SK-N-SH (cell line): ENCODE measurements around the gene PXMP4. TPM values are rescaled to one million over a fixed set of nuclear protein-coding genes. Genes with fewer than 3 reads are reported as not detected.

ENCODE experiments used
- CTCF ChIA-PET: fragments of 300-600, 350-600 bp; formaldehyde crosslinking; extraction: SDS; loops from one replicate; lab custom pipeline; 2021; lab: Yijun Ruan, JAX
- POLR2A ChIA-PET: fragments of 350-600 bp; sonication (Branson Sonifier 250); formaldehyde crosslinking; extraction: SDS; loops from one replicate; lab custom pipeline; 2020; ENCODE audit warnings: antibody characterized with exemption, inconsistent platforms; lab: Yijun Ruan, JAX
- DNase-seq: peaks from one replicate; pipeline ENCODE4 v3.0.0; 2012
- H2AFZ ChIP-seq: fragments of 200-600 bp; sonication (generic); 2 replicates; pipeline ENCODE4 v1.8.1; 2016; ENCODE audit warnings: antibody characterized with exemption, mild to moderate bottlenecking, low read depth
- H3F3A ChIP-seq: fragments of 200-600 bp; sonication (generic); replicated peaks from 2 replicates; pipeline ENCODE3; 2016; ENCODE audit warnings: antibody characterized with exemption, mild to moderate bottlenecking; ENCODE audit not compliant: insufficient read depth
- H3K27ac ChIP-seq, 2 experiments: fragments of 200-500 bp in 1 of 2; fragments of 200-600 bp in 1 of 2; sonication (Bioruptor generic) in 1 of 2; sonication (generic), shearing (Covaris generic) in 1 of 2; 2 replicates each; pipeline versions ENCODE4 v1.5.1 to v1.6.1; 2014 to 2016; ENCODE audit warnings: low read depth in 2 of 2, inconsistent platforms in 1 of 2, low read length in 1 of 2, mild to moderate bottlenecking in 1 of 2, mixed read lengths in 1 of 2
- H3K27me3 ChIP-seq: fragments of 200-600 bp; sonication (generic), shearing (Covaris generic); 2 replicates; pipeline ENCODE4 v1.6.1; 2016; ENCODE audit warnings: mixed run types; ENCODE audit not compliant: insufficient read depth
- H3K36me3 ChIP-seq, 2 experiments: fragments of 200-500 bp in 1 of 2; fragments of 200-600 bp in 1 of 2; sonication (Bioruptor generic) in 1 of 2; sonication (generic) in 1 of 2; replicated peaks in 1 of 2; 2 replicates each; pipeline versions ENCODE3 to v1.5.1; 2014 to 2016; ENCODE audit warnings: low read length in 1 of 2, mild to moderate bottlenecking in 1 of 2; ENCODE audit not compliant: insufficient read depth in 2 of 2, control insufficient read depth in 1 of 2
- H3K4me1 ChIP-seq, 2 experiments: fragments of 200-500 bp in 1 of 2; fragments of 200-600 bp in 1 of 2; sonication (Bioruptor generic) in 1 of 2; sonication (generic), shearing (Covaris generic) in 1 of 2; 2 replicates each; pipeline versions ENCODE4 v1.5.1 to v1.6.1; 2014 to 2016; ENCODE audit warnings: low read depth in 1 of 2, low read length in 1 of 2, mixed run types in 1 of 2; ENCODE audit not compliant: insufficient read depth in 2 of 2, control insufficient read depth in 1 of 2
- H3K4me2 ChIP-seq: fragments of 200-600 bp; sonication (generic), shearing (Covaris generic); 2 replicates; pipeline ENCODE4 v1.6.1; 2017; ENCODE audit warnings: mixed run types
- H3K4me3 ChIP-seq, 2 experiments: fragments of 200-500 bp in 1 of 2; fragments of 200-600 bp in 1 of 2; sonication (Bioruptor generic) in 1 of 2; sonication (generic), shearing (Covaris generic) in 1 of 2; 2 replicates each; pipeline versions ENCODE4 v1.5.1 to v1.8.1; 2014 to 2016; ENCODE audit warnings: low read depth in 2 of 2, inconsistent platforms in 1 of 2, low read length in 1 of 2, mild to moderate bottlenecking in 1 of 2, mixed read lengths in 1 of 2, moderate library complexity in 1 of 2
- H3K79me2 ChIP-seq: fragments of 200-600 bp; sonication (generic); 2 replicates; pipeline ENCODE4 v1.8.1; 2017; ENCODE audit warnings: mild to moderate bottlenecking; ENCODE audit not compliant: insufficient read depth
- H3K9ac ChIP-seq: fragments of 200-600 bp; sonication (generic); 2 replicates; pipeline ENCODE4 v1.6.1; 2017; ENCODE audit warnings: mixed run types
- H3K9me2 ChIP-seq: fragments of 200-600 bp; sonication (generic); 2 replicates; pipeline ENCODE4 v1.6.1; 2017; ENCODE audit warnings: mixed run types
- H3K9me3 ChIP-seq: fragments of 200-600 bp; sonication (generic); 2 replicates; pipeline ENCODE4 v1.6.1; 2017; ENCODE audit warnings: mixed run types, mild to moderate bottlenecking, moderate library complexity
- H4K20me1 ChIP-seq: fragments of 200-600 bp; sonication (generic); 2 replicates; pipeline ENCODE4 v1.6.1; 2017; ENCODE audit warnings: mild to moderate bottlenecking, mixed run types; ENCODE audit not compliant: insufficient read depth
- EP300 ChIP-seq, 2 experiments: IDR thresholded peaks; 2 replicates each; pipeline versions ENCODE4 v1.4.0 to v1.6.1; 2012; ENCODE audit warnings: borderline replicate concordance in 1 of 2, low read depth in 1 of 2, low read length in 1 of 2
- EZH2phosphoT487 ChIP-seq: fragments of 200-600 bp; sonication (generic); IDR thresholded peaks from 2 replicates; pipeline ENCODE4 v1.6.1; 2017; ENCODE audit warnings: low read depth, mixed run types, mild to moderate bottlenecking, antibody characterized with exemption, moderate library complexity, borderline replicate concordance
- FOSL2 ChIP-seq: IDR thresholded peaks from 2 replicates; pipeline ENCODE4 v1.4.0; 2012; ENCODE audit warnings: low read depth, mild to moderate bottlenecking, moderate library complexity, borderline replicate concordance
- FOXM1 ChIP-seq: IDR thresholded peaks from 2 replicates; pipeline ENCODE4 v1.4.0; 2012; ENCODE audit warnings: low read depth, mild to moderate bottlenecking
- GABPA ChIP-seq: IDR thresholded peaks from 2 replicates; pipeline ENCODE4 v1.4.0; 2012; ENCODE audit warnings: low read depth, mild to moderate bottlenecking
- GATA2 ChIP-seq: sonication (generic); formaldehyde crosslinking; IDR thresholded peaks from 2 replicates; pipeline ENCODE4 v1.5.0; 2020; ENCODE audit warnings: mild to moderate bottlenecking, missing genetic modification reagents
- IRF3 ChIP-seq: fragments of 150-350 bp; IDR thresholded peaks from 2 replicates; pipeline ENCODE4 v1.6.1; 2016; ENCODE audit warnings: mild to moderate bottlenecking, low read depth, low read length
- MEF2A ChIP-seq: IDR thresholded peaks from 2 replicates; pipeline ENCODE4 v1.4.0; 2012; ENCODE audit warnings: low read depth, borderline replicate concordance
- NFIC ChIP-seq: IDR thresholded peaks from 2 replicates; pipeline ENCODE4 v1.4.0; 2012; ENCODE audit warnings: borderline replicate concordance
- PBX3 ChIP-seq: IDR thresholded peaks from 2 replicates; pipeline ENCODE4; 2012
- SIN3A ChIP-seq: IDR thresholded peaks from 2 replicates; pipeline ENCODE4 v1.6.1; 2012; ENCODE audit warnings: low read depth, mild to moderate bottlenecking, low read length, moderate library complexity, borderline replicate concordance
- SMC3 ChIP-seq: IDR thresholded peaks from 2 replicates; pipeline ENCODE4 v1.6.1; 2012; ENCODE audit warnings: low read depth, low read length, improper control_type of control experiment
- TCF12 ChIP-seq: IDR thresholded peaks from 2 replicates; pipeline ENCODE4 v1.4.0; 2012
- USF1 ChIP-seq: IDR thresholded peaks from 2 replicates; pipeline ENCODE4 v1.4.0; 2012; ENCODE audit warnings: low read depth, borderline replicate concordance
- USF2 ChIP-seq: fragments of 150-350 bp; IDR thresholded peaks from 2 replicates; pipeline ENCODE4 v1.6.1; 2017; ENCODE audit warnings: antibody characterized with exemption, low read length, low read depth, borderline replicate concordance
- WGBS: methylation state at CpG from one replicate; pipeline ENCODE4 v1.1.6; 2017; ENCODE audit warnings: low lambda C conversion rate; 5-methylcytosine and 5-hydroxymethylcytosine counted together
- polyA plus RNA-seq, 3 experiments: library from polyadenylated mRNA; depleted of rRNA; stranded (reverse); fragments of >200 nt; gene quantifications; 2 replicates each; pipeline ENCODE4 v1.2.3, GENCODE V29; 2012

The PXMP4 gene
- polyA plus RNA-seq, 1 of the 3 experiments (the other 2 are of a cell fraction), result 5.6 TPM

GRCh38 chr20:33656783-33657703, 63.1 kb downstream of the PXMP4 start:
- no peaks in the 10 kb centered on the region for H3K9me3 ChIP-seq
- POLR2A ChIA-PET, result no interaction called here
- H4K20me1 ChIP-seq, result no peaks in the 10 kb centered on the region
- H3F3A ChIP-seq, result peaks cover 10% of the 10 kb centered on the region
- no peak overlapping the region for H2AFZ ChIP-seq
- no peaks in the 10 kb centered on the region for H3K79me2 ChIP-seq
- CTCF ChIA-PET, result interaction anchor here (7.9 to 9.2 kb wide), 2 partner anchors 9 to 200 kb away, joined by 67 to 114 read pairs; partner anchors contain the start of genes ACTL10 and C20orf144
- DNase-seq, result no peak
- no peak overlapping the region for H3K4me2 ChIP-seq
- no peak overlapping the region for H3K27ac ChIP-seq
- TF ChIP-seq GATA2 (CRISPR knock-in tag), result no peak
- no peak for TF ChIP-seq USF2
- TF ChIP-seq GABPA, result no peak
- TF ChIP-seq FOSL2, result no peak
- TF ChIP-seq TCF12, result no peak
- no peak for TF ChIP-seq SMC3
- TF ChIP-seq MEF2A, result no peak
- TF ChIP-seq SIN3A, result no peak
- TF ChIP-seq EP300 (IDR thresholded peaks at IDR 0.05; ENCODE audit: borderline replicate concordance in 1 of 2, low read depth in 1 of 2, low read length in 1 of 2), result no peak
- TF ChIP-seq, all 33 proteins: peak for 0
- H3K27me3 ChIP-seq, result no peaks in the 10 kb centered on the region
- no peaks in the 10 kb centered on the region for H3K9me2 ChIP-seq
- peaks cover 0 to 7% of the 10 kb centered on the region in 2 experiments for H3K36me3 ChIP-seq
- no peak overlapping the region for H3K4me3 ChIP-seq
- 93% methylated on average over 15 of the region's 17 CpGs for WGBS
- H3K9ac ChIP-seq, result no peak overlapping the region
- peaks cover 0 to 8% of the 10 kb centered on the region in 2 experiments; a peak in 1 of 4 replicates for H3K4me1 ChIP-seq

GRCh38 chr20:33656010-33656782, 63.9 kb downstream of the PXMP4 start:
- no peaks in the 10 kb centered on the region for H3K9me2 ChIP-seq
- no peaks in the 10 kb centered on the region for H3K79me2 ChIP-seq
- ChIA-PET POLR2A (no interaction called here), CTCF (interaction anchor here (1.0 to 9.2 kb wide), 3 partner anchors 10 to 240 kb away, joined by 3 to 114 read pairs (median 67); partner anchors contain the start of genes ACTL10 and C20orf144)
- H3K4me1 ChIP-seq, result peaks cover 0 to 14% of the 10 kb centered on the region in 2 experiments; a peak in 1 of 4 replicates
- no peak overlapping the region for H2AFZ ChIP-seq
- no peaks in the 10 kb centered on the region for H4K20me1 ChIP-seq
- TF ChIP-seq SIN3A (no peak), GABPA (no peak), FOXM1 (no peak), PBX3 (no peak), EZH2phosphoT487 (no peak), USF1 (no peak), NFIC (no peak), IRF3 (no peak)
- no peaks in the 10 kb centered on the region for H3K9me3 ChIP-seq
- no peak overlapping the region for H3K27ac ChIP-seq
- no peak overlapping the region for H3K9ac ChIP-seq
- 96% methylated on average over 4 of the region's 10 CpGs for WGBS
- H3F3A ChIP-seq, result peaks cover 10% of the 10 kb centered on the region
- H3K4me2 ChIP-seq, result no peak overlapping the region
- H3K36me3 ChIP-seq, result peaks cover 0 to 7% of the 10 kb centered on the region in 2 experiments
- no peaks in the 10 kb centered on the region for H3K27me3 ChIP-seq
- no peak overlapping the region for H3K4me3 ChIP-seq
- DNase-seq, result peak; percentile 23
